Stimulated activated CD8-positive, alpha-beta memory T cell treated with anti-CD3 and anti-CD28 coated beads, Interleukin-4, amount 100 ng/mL, for 4 hours (primary cell): ENCODE data around the gene ZNF70.

Source experiments
- DNase-seq, 2 donors: peaks; one replicate each; pipeline ENCODE4 v3.0.0-alpha.2; 2020; ENCODE audit warnings: low read depth in 2 of 2, low spot score in 1 of 2

ZNF70 gene

GRCh38 chr22:23779731-23780130 lies 28.8 kb upstream of the ZNF70 start:
- no peak for DNase-seq

- DNase-seq = no peak
Measured at GRCh38 chr22:23779083-23779482, 28.2 kb upstream of the ZNF70 start.

GRCh38 chr22:23778577-23778900 lies 27.6 kb upstream of the ZNF70 start:
- no peak for DNase-seq

GRCh38 chr22:23777776-23778576 lies 27.1 kb upstream of the ZNF70 start:
- no peak for DNase-seq

- DNase-seq = no peak
Measured at GRCh38 chr22:23775779-23776375, 25.0 kb upstream of the ZNF70 start.

- no peak for DNase-seq
Measured at GRCh38 chr22:23774922-23775436, 24.1 kb upstream of the ZNF70 start.

- no peak for DNase-seq
Measured at GRCh38 chr22:23774114-23774921, 23.4 kb upstream of the ZNF70 start.

GRCh38 chr22:23773483-23774113 lies 22.7 kb upstream of the ZNF70 start:
- DNase-seq = no peak

GRCh38 chr22:23772649-23773473 lies 21.9 kb upstream of the ZNF70 start, which contains the start of gene MMP11:
Gene MMP11, plus strand, starts transcription at chr22:23772849. Its CDS starts 22 bp downstream, at chr22:23772871.
- DNase-seq = no peak

- no peak for DNase-seq
Measured at GRCh38 chr22:23772315-23772648, 21.4 kb upstream of the ZNF70 start.

GRCh38 chr22:23769321-23769965 lies 18.5 kb upstream of the ZNF70 start:
- DNase-seq = no peak

- DNase-seq = peak; percentile 40 to 55
Measured at GRCh38 chr22:23767673-23768548, 17.0 kb upstream of the ZNF70 start, which contains the start of gene CHCHD10. Gene CHCHD10, minus strand, starts transcription at chr22:23767972. Its CDS starts 98 bp downstream, at chr22:23767874.

GRCh38 chr22:23767303-23767672 lies 16.4 kb upstream of the ZNF70 start:
- no peak for DNase-seq

- DNase-seq = no peak
Measured at GRCh38 chr22:23764899-23765881, 14.3 kb upstream of the ZNF70 start.

GRCh38 chr22:23763954-23764353 lies 13.0 kb upstream of the ZNF70 start:
- no peak for DNase-seq

GRCh38 chr22:23763579-23763945 lies 12.7 kb upstream of the ZNF70 start:
- DNase-seq = no peak

GRCh38 chr22:23762842-23763578 lies 12.1 kb upstream of the ZNF70 start, which contains the start of gene C22orf15:
Gene C22orf15, plus strand, starts transcription at chr22:23762990. Its CDS starts 317 bp downstream, at chr22:23763307.
- no peak for DNase-seq
